Gastroesophageal sphincter (tissue), 4 donors: ENCODE data around the gene GRIK2. TPM values are rescaled to one million over a fixed set of nuclear protein-coding genes. Genes with fewer than 3 reads are reported as not detected.

Experiments used
- ATAC-seq: fragments of 150-250 bp; one replicate; pipeline ENCODE4 v1.9.1; 2016; ENCODE audit warnings: mild to moderate bottlenecking, moderate library complexity
- H3K27ac ChIP-seq, 4 donors: fragments of 200-600 bp; sonication (generic) in 3 of 4; 1 replicate in 3 of 4; 2 replicates in 1 of 4; pipeline ENCODE4 v1.5.1; 2016 to 2019
- H3K27me3 ChIP-seq: fragments of 200-600 bp; sonication (generic); one replicate; pipeline ENCODE4 v1.5.1; 2019
- H3K36me3 ChIP-seq, 2 donors: fragments of 200-600 bp; sonication (generic); one replicate each; pipeline ENCODE4 v1.5.1; 2019; ENCODE audit warnings: control low read depth in 1 of 2
- H3K4me1 ChIP-seq, 3 donors: fragments of 200-600 bp; sonication (generic); 1 replicate in 2 of 3; 2 replicates in 1 of 3; pipeline ENCODE4 v1.5.1; 2016 to 2019; ENCODE audit warnings: control low read depth in 2 of 3
- H3K4me3 ChIP-seq, 2 donors: fragments of 200-600 bp; sonication (generic); one replicate each; pipeline ENCODE4 v1.5.1; 2019; ENCODE audit warnings: mild to moderate bottlenecking in 1 of 2, moderate library complexity in 1 of 2
- H3K9me3 ChIP-seq, 3 donors: fragments of 200-600 bp; sonication (generic); one replicate each; pipeline ENCODE4 v1.5.1; 2017 to 2019; ENCODE audit warnings: control low read depth in 2 of 3
- EP300 ChIP-seq: sonication (generic); formaldehyde crosslinking; IDR thresholded peaks from one replicate; pipeline ENCODE4 v1.6.1; 2017; ENCODE audit warnings: antibody characterized with exemption, mild to moderate bottlenecking
- POLR2A ChIP-seq, 2 donors: fragments of 450-650 bp; IDR thresholded peaks; one replicate each; pipeline ENCODE4 v1.6.1; 2017; ENCODE audit warnings: antibody characterized with exemption in 2 of 2, mild to moderate bottlenecking in 2 of 2, moderate library complexity in 1 of 2
- POLR2AphosphoS5 ChIP-seq: sonication (generic); formaldehyde crosslinking; IDR thresholded peaks from one replicate; pipeline ENCODE4 v1.6.1; 2017; ENCODE audit warnings: antibody characterized with exemption
- whole genome bisulfite sequencing, 2 donors: methylation state at CpG; one replicate each; pipeline ENCODE4 v1.1.5; 2018; ENCODE audit warnings: low coverage in 1 of 2; 5-methylcytosine and 5-hydroxymethylcytosine counted together
- total RNA-seq, 4 donors: library from RNA; depleted of rRNA; stranded (reverse); fragments of >200 nt; gene quantifications; one replicate each; pipeline ENCODE4 v1.1.0, GENCODE V29; 2016
- TF ChIP-seq, protein P1 (sequence below), 4 experiments: fragments of 200-600 bp in 2 of 4; fragments of 450-650 bp in 2 of 4; sonication (generic) in 1 of 4; IDR thresholded peaks; one replicate each; pipeline ENCODE4 v1.5.1; 2017 to 2019; ENCODE audit warnings: antibody characterized with exemption in 4 of 4, mild to moderate bottlenecking in 2 of 4, moderate library complexity in 2 of 4

Gene GRIK2
- total RNA-seq, 4 donors from 2014 or later, result 0.82 to 2.2 (median 1.0) TPM

DNA sequence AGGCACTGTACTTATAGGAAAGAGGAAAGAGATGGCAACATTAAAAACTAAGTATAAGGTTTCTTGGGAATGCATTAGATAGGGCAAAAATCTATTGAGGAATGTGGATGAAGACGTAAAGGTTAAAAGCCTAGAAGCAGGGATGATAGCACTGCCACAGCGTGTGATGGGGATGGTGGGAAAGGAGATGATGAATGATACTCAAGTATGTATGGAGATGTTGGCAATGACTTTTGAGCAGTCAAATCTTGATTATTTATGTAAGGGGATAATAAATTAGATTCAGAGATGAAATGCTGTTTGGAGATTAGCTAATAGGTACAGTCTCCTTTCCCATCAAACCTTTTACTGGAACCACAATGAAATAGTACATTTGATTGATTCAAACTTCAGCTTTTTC, 432.8 kb downstream of the GRIK2 start:
- no peaks in the 10 kb centered on the region for H3K36me3 ChIP-seq
- peaks cover 0 to 12% (median 0%) of the 10 kb centered on the region in 3 donors for H3K9me3 ChIP-seq
- no peaks in the 10 kb centered on the region for H3K27me3 ChIP-seq
- TF ChIP-seq POLR2AphosphoS5 (no peak), EP300 (no peak), POLR2A (IDR thresholded peaks at IDR 0.05) (no peak)
- TF ChIP-seq, protein P1, sequence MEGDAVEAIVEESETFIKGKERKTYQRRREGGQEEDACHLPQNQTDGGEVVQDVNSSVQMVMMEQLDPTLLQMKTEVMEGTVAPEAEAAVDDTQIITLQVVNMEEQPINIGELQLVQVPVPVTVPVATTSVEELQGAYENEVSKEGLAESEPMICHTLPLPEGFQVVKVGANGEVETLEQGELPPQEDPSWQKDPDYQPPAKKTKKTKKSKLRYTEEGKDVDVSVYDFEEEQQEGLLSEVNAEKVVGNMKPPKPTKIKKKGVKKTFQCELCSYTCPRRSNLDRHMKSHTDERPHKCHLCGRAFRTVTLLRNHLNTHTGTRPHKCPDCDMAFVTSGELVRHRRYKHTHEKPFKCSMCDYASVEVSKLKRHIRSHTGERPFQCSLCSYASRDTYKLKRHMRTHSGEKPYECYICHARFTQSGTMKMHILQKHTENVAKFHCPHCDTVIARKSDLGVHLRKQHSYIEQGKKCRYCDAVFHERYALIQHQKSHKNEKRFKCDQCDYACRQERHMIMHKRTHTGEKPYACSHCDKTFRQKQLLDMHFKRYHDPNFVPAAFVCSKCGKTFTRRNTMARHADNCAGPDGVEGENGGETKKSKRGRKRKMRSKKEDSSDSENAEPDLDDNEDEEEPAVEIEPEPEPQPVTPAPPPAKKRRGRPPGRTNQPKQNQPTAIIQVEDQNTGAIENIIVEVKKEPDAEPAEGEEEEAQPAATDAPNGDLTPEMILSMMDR (IDR thresholded peaks at IDR 0.05), result no peak
- ATAC-seq, result no peak
- WGBS, 2 donors, result 68 to 82% methylated on average over 2 of the region's 2 CpGs
- H3K4me1 ChIP-seq, result no peaks in the 10 kb centered on the region
- no peak overlapping the region for H3K4me3 ChIP-seq
- H3K27ac ChIP-seq, result no peak overlapping the region

DNA sequence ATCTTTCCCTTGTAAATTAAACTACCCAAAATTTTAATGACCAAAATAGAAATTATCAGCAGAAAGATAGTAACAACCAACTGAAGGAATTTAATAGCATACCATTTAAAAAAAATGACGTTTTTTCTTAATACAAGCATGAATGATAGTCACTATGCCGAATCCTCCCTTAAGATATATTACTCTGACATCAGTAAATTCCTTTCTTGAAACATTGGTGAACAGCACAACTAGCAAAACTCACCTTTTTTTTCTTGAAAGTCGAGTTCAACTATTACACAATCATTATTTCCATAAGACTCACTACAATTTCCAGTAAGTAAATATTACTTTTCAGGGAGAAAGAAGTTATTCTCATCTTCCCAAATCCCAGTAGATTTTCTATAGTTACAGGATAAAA, 433.2 kb downstream of the GRIK2 start:
- 56 to 87% methylated on average over 3 of the region's 3 CpGs for WGBS, 2 donors
- no peak for ATAC-seq

GRCh38 chr6:101830501-101831031, 437.1 kb downstream of the GRIK2 start:
- Histone ChIP-seq H3K27me3 (no peaks in the 10 kb centered on the region), H3K9me3 (peaks cover 0 to 12% (median 0%) of the 10 kb centered on the region in 3 donors), H3K27ac (no peak overlapping the region), H3K4me1 (no peaks in the 10 kb centered on the region), H3K4me3 (no peak overlapping the region), H3K36me3 (no peaks in the 10 kb centered on the region)
- TF ChIP-seq POLR2AphosphoS5, result no peak
- TF ChIP-seq, protein P1 (IDR thresholded peaks at IDR 0.05), result no peak
- no peak for TF ChIP-seq POLR2A (IDR thresholded peaks at IDR 0.05)
- no peak for TF ChIP-seq EP300
- ATAC-seq, result no peak

More for the DNA sequence above, 433.2 kb downstream of the GRIK2 start:
- Histone ChIP-seq H3K27me3 (no peaks in the 10 kb centered on the region), H3K4me3 (no peak overlapping the region), H3K36me3 (no peaks in the 10 kb centered on the region), H3K9me3 (peaks cover 0 to 12% (median 0%) of the 10 kb centered on the region in 3 donors), H3K27ac (no peak overlapping the region), H3K4me1 (no peaks in the 10 kb centered on the region)
- TF ChIP-seq POLR2AphosphoS5, result no peak

DNA sequence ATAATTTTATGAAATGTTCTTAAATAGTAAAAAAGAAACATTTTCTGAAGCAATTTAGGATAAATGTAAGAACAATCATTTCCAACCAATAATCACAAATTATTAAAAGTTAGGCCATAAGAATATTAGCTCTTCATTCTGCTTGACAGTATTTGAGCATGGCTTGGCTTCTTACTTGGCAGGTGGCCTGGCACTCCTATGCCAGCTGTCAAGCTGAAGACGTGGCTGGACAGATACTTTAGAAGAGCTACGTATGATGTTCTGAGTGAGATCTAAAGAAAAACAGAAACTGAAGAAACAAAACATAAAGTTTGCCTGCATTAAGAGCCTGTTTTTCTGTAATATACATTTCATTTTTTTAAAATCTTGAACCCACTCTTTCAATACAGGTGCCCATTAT, 438.9 kb downstream of the GRIK2 start:
- Histone ChIP-seq H3K9me3 (peaks cover 0 to 12% (median 0%) of the 10 kb centered on the region in 3 donors), H3K36me3 (no peaks in the 10 kb centered on the region), H3K4me3 (no peak overlapping the region), H3K4me1 (no peaks in the 10 kb centered on the region), H3K27ac (no peak overlapping the region), H3K27me3 (no peaks in the 10 kb centered on the region)
- WGBS, 2 donors, result 40 to 45% methylated on average over 2 of the region's 2 CpGs
- TF ChIP-seq EP300, result no peak
- no peak for TF ChIP-seq POLR2A (IDR thresholded peaks at IDR 0.05)
- TF ChIP-seq, protein P1 (IDR thresholded peaks at IDR 0.05), result no peak
- TF ChIP-seq POLR2AphosphoS5, result no peak
- no peak for ATAC-seq

GRCh38 chr6:101840100-101840499, 446.6 kb downstream of the GRIK2 start:
- Histone ChIP-seq H3K36me3 (no peaks in the 10 kb centered on the region), H3K27ac (no peak overlapping the region), H3K27me3 (no peaks in the 10 kb centered on the region), H3K9me3 (no peaks in the 10 kb centered on the region), H3K4me1 (no peaks in the 10 kb centered on the region), H3K4me3 (no peak overlapping the region)
- no peak for ATAC-seq
- TF ChIP-seq POLR2A (IDR thresholded peaks at IDR 0.05) (no peak), EP300 (no peak), POLR2AphosphoS5 (no peak)
- TF ChIP-seq, protein P1 (IDR thresholded peaks at IDR 0.05), result no peak
- 71 to 82% methylated on average over 1 of the region's 1 CpG for WGBS, 2 donors
